Hematopoietic multipotent progenitor cell treated with erythropoietin and hydrocortisone succinate and interleukin-3 and kit ligand, for 15 days (in vitro differentiated cells): ENCODE results near the gene RBM6.
A peak's percentile ranks its signal among the peaks of the same experiment; 100 is the strongest.
"Not testable (repeated sequence)": the region's sequence is repeated elsewhere in the genome, so short reads cannot be mapped to it uniquely, and the experiment has no call there.

Experiments used
- DNase-seq: peaks from one replicate; pipeline ENCODE4 v3.0.0-alpha.2; 2015; ENCODE audit warnings: low spot score

RBM6 gene

DNA sequence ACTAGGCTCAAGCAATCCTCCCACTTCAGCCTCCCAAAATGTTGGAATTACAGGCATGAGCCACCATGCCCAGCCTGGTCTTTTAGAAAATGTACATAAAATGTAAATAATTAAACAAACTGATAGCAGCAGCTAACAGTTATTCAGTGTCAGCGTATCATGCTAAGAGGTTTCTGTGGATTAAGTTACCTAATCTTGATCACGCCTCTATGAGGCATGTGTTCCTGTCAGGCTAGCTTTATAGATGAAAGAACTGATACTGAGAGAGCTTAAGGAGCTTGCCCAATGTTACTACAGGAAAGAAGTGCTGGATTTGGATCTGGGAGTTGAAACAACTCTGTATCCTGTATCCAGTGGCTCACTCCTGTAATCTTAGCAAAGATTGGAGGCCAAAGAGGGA, 25.0 kb upstream of the RBM6 start:
- DNase-seq: no peak

DNA sequence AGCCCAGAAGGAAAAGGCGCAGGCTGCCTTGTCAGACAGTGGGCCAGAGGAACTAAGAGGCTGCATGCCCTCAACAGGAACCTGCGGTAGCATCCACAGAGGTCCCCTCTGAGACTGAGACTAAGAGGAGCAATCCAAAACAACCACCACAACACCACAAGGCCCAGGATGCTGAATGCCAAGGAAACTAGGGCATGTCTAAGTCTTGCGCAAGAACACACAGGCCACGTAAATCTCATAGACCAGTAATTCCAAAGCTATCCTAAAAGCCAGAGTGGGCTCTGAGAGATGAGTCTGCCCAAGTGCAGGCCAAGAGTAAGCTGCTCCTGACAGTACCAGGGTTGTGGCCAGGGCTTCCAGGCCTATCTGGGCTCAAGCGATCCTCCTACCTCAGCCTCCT, 23.3 kb upstream of the RBM6 start:
- DNase-seq: no peak

DNA sequence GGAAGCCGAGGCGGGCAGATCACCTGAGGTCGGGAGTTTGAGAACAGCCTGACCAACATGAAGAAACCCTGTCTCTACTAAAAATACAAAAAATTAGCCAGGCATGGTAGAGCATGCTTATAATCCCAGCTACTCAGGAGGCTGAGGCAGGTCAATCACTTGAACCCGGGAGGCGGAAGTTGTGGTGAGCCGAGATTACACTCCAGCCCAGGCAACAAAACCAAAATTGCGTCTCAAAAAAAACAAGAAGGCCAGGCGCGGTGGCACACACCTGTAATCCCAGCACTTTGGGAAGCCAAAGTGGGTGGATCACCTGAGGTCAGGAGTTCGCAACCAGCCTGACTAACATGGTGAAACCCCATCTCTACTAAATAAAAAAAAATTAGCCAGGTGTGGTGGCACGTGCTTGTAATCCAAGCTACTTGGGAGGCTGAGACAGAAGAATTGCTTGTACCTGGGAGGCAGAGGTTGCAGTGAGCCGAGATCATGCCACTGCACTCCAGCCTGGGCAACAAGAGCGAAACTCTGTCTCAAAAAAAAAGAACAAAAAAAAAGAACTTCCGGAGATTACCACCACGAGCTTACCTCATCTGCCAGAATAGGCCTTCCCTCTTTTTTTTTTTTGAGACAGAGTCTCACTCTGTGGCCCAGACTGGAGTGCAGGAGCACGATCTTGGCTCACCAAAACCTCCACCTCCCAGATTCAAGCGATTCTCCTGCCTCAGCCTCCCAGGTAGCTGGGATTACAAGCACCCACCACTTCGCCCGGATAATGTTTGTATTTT, 22.0 kb upstream of the RBM6 start:
- not testable (repeated sequence) for DNase-seq

DNA sequence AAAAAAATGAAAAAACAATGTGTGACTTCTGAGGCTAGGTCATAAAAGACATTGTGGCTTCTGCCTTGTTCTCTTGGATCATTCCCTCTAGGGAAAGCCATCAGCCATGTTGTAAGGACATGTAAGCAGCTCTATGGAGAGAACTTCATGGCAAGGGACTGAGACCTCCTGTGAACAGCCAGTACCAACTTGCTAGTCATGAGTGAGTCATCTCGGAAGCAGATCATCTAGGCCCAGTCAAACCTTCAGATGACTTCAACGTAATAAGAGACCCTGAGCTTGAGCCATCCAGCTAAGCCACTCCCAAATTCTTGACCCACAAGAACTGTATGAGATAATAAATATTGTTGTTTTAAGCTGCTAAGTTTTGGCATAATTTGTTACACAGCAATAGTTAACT, 15.3 kb upstream of the RBM6 start:
- no peak for DNase-seq

DNA sequence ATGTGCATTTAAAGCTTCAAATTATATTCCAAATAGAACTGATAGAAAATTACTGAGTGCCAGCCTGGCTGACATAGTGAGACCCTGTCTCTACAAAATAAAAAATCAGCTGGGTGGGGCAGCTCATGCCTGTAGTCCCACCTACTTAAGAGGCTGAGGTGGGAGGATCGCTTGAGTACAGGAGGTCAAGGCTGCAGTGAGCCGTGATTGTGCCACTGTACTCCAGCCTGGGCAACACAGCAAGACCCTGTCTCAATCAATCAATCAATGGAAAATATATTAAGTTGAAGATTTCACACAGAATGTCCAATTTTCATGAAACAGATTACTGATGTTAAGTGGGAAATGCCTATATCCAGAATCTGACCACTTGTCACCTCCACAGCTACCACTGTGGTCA, 14.5 kb upstream of the RBM6 start:
- no peak for DNase-seq

DNA sequence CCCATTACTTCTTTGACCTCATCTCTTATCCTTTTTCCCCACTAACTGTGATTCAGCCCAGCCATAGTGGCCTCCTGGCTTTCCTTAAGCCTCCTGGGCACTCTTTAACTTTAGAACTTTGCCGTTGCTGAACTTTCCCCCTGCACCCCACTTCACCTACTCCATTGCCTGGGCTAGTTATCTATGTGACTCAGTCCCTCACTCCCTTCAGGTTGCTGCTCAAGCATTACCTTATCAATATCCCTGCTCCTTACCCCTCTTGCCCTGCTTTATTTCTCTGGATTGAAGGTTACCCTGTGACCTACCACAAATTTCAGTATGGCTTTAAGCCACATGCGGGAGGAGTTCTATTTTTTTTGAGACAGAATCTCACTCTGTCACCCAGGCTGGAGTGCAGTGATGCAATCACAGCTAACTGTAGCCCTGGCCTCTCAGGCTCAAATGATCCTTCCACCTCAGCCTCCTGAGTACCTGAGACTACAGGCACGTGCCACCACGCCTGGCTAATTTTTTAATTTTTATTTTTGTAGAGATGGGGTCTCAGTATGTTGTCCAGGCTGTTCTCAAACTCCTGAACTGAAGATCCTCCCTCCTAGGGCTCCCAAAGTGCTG, 13.7 kb upstream of the RBM6 start:
- DNase-seq: no peak

DNA sequence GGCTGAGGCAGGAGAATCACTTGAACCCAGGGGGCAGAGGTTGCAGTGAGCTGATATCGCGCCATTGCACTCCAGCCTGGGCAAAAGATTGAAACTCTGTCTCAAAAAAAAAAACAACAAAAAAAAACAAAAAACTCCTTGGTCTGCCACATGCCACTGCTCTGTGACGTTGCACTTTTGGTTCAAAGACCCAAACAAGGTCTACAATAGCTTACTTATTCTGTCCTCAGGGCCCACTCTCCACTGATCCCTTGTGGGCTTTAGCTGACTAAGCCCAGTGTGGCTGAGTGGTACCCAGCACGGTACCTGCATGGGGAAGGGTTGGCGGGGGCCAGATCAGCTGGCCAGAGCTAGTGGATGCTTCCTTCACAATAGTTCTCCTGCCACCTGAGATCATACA, 12.2 kb upstream of the RBM6 start:
- DNase-seq: no peak

DNA sequence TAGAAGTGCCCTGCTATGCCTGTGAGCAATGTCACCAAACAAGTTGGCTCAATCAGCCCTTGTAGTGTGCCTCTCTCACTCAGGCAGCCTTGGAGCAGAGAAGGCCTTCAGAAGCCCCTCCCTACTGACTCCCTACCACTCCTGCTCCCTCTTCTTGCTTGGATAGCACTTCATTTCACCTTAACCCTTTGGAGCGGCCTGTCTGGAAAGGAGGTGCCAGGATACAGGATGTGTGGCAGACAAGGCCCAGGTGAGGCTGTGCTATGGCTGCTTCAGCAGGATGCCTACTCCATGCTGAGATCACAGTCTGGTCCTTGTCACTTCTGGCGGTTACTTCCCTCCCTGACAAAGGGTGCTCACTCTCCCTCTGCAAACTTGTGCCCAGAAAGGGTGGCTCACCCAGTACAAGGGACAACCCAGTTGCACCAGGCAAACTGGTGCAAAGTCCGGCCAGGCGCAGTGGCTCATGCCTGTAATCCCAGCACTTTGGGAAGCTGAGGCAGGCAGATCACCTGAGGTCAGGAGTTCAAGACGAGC, 11.4 kb upstream of the RBM6 start:
- DNase-seq: no peak

DNA sequence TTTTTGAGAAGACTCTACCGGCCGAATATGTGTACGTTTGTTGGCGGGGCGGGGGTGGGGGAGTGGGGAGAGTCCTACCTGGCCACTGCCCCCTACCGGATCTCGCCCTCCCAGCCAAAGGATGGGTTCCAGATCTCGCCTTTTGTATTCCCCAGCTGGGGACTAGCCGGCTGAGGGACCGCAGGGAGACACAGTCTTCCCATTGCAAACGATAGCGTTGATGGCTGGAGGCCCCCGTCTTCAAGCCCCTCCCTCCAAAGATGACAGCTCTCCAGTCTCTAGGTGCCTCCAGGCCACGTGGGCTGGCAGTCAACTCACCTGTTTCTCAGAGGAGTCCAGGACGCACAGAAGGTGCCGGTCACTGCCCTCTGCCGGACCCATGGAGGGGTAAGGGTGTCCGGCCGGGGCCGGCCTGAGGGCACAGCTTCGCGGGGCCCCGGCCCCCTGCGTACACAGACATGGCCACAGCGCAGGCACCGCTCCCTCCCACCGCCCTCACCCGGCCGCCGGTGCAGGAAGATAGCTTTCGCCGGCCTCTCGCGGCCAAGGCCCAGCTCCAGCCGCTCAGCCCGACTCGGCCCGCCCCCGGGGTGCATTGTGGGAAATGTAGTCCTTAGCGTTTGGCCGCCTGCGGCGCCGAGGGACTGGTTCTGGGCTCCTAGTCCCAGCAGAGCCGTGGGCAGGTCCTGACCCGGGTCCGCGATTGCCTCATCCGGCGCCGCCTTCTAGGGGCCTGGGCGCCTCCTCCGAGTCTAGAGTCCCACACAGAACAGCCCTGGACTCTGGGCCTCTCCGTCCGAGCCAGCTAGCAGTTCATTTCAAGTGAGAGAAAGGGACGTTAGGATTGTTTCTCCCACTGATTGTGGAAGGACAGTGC, 10.4 kb upstream of the RBM6 start, which contains the start of gene MON1A:
MON1A (minus strand) TSS at position 521 of the 877 bp plus-strand sequence. CDS start 16,465 bp downstream, outside the sequence.
- peak; percentile 90 for DNase-seq

DNA sequence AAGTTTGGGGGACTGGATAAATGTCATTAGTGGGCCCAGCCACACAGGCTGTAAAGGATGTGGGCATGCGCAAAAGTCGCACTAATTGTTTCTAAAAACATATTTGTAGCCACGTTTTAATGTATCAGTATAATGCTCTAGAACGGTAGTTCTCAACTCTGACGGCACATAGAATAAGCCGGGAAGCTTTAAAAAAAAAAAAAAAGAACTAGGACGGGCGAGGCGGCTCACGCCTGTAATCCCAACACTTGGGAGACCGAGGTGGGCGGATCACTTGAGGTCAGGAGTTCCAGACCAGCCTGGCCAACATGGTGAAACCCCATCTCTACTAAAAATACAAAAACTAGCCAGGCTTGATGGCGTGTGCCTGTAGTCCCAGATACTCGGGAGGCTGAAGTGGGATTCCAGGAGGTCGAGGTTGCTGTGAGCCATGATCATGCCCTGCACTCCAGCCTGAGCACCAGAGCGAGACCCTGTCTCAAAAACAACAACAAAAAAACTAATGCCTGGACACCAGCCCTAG, 9.7 kb upstream of the RBM6 start:
- no peak for DNase-seq

DNA sequence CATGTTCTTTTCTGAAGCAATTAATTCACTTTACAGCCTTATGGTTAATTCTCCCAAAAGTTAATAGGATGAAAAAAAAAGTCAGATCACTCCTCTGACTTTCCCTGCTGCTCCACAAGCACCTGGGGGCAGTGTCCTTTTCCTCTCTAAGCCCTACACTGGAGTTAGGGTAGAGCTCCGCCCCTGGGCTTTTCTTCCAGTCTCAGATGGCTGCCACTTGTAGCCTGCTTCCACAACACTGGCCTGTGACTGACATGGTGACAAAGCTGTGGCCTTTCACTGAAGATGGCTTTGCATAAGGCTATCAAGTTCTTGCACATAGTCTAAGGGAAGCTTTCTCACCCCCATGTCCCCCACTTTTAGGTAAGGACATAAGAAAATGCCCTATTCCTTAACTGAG, 9.0 kb upstream of the RBM6 start:
- no peak for DNase-seq

DNA sequence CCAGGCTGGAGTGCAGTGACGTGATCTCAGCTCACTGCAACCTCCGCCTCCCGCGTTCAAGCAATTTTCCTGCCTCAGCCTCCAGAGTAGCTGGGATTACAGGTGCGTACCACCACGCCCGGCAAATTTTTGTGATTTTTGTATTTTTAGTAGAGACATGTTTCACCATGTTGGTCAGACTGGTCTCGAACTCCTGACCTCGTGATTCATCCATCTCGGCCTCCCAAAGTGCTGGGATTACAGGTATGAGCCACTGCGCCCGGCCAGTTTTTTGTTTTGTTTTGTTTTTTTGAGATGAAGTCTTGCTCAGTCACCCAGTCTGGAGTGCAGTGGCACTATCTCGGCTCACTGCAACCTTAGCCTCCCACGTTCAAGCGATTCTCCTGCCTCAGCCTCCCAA, 7.7 kb upstream of the RBM6 start:
- not testable (repeated sequence) for DNase-seq

DNA sequence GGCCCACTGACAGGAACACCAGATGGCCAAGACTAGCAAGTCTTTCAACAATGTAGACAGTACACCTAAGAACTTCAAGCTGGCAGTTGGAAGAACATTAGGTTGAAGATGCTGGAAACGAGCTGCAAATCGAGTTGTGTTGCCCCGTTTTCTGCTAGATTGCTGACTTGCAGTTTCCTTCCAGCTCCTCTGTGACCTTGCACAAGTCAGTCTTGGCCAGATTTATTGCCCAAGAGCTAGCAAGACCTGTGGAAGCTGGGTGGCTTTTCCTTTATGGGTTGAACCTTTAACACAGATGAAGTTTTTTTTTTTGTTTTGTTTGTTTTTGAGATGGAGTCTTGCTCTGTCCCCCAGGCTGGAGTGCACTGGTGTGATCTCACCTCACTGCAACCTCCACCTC, 2.9 kb upstream of the RBM6 start:
- no peak for DNase-seq

DNA sequence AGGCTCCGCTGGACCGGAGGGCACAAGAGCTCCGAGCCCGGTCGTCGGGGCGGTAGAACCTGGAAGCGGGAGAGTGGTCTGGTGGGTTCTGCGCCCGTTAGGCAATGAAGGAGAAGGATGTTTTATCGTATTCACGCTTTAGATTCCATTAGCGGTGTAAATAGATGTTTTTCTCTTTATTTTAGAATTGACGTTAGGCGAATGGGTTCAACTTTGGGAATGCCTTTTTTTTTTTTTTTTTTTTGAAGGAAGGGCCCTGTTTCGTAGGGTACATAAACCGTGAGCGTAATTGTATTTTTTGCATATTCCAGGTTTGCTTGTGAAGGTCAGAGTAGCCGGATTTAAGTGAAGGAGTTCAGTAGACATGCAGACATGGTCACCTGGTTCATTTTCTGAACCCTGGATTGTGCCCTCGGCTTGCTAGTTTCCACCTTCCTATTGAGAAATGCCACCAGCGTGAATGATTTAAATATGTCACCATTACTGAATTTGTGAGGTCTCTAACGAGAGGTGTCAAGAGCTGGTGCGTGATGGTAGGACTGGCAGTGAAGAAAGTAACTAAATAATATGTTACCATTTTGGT, 808 bp downstream of the RBM6 start:
- DNase-seq: no peak

DNA sequence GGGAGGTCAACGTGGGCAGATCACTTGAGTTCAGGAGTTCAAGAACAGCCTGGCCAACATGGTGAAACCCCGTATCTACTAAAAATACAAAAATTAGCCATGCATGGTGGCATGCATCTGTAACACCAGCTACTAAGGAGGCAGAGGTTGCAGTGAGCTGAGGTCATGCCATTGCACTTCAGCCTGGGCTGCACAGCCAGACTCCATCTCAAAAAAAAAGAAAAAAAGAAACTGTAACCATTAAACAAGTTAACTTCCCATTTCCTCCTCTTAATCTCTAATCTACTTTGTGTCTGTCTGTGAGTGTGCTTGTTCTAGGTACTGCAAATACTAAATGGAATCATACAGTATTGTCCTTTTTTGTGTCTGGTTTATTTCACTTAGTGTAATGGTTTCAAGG, 2.7 kb downstream of the RBM6 start:
- DNase-seq: no peak

DNA sequence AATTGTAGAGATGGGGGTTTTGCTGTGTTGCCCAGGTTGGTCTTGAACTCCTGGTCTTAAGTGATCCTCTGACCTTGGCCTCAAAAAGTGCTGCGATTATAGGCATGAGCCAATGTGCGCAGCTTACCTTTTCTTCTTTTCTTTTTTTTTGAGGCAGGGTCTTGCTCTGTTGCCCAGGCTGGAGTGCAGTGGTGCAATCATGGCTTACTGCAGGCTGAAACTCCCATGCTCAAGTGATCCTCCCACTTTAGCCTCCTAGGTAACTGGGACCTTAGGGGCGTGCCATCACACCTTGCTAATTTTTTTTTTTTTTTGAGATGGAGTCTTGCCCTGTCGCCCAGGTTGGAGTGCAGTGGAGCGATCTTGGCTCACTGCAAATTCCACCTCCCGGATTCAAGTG, 13.0 kb downstream of the RBM6 start:
- no peak for DNase-seq

DNA sequence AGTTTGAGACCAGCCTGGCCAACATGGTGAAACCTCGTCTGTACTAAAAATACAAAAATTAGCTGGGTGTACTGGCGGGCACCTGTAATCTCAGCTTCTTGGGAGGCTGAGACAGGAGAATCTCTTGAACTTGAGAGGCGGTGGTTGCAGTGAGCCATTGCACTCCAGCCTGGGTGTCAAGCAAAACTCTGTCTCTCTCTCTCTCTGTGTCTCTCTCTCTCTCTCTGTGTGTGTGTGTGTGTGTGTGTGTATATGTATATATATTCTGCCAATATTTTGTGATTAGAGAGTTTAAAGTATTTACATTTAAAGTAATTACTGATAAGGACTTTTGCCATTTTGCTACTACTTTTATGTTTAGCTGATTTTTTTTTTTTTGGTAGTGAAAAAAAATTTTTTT, 15.7 kb downstream of the RBM6 start:
- no peak for DNase-seq

DNA sequence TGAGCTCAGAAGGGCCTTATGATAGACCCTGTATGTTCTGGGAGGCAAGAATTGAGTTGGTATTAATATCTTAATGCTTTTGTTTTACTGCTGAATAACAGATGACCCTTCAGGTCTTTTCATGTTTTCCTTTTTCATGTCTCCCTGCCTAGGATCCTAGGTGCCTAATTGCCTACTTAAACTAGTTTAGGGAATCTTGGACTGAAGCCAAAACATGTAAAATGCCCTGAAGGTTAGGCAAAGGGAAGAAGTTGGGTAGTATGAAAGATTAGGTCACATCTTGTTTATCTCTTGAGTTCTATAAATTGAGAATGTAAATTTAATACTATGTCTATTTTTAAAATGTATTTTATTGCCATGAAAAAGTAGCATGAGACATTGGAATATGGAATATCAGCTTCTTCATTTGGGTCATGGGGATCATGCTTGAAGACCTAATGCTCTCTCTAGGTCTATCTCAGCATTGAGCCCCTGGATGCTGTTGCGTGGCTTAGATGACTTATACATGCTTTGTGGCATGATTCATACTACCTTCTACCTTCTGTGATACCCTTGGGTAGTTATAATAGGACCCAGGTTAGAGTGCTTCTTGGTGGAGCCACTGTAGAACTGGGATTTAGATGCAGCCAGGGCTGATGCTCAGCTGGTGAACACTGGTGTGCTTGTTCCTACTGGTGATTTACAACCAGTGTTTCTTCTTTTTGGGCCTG, 26.4 kb downstream of the RBM6 start:
- no peak for DNase-seq

DNA sequence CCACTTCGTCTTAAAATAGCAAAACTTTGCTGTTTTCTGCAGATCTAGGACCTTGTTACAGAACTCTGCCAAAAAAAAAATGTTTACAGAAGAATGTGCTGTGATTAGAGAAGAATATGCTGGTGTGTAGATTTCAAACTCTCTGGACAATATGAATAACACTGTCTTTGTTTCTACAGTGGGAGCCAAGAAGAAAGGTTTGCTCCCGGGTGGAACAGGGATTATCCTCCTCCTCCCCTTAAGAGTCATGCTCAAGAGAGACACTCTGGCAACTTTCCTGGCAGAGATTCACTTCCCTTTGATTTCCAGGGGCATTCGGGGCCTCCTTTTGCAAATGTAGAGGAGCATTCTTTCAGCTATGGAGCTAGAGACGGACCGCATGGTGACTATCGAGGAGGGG, 27.3 kb downstream of the RBM6 start:
- no peak for DNase-seq

DNA sequence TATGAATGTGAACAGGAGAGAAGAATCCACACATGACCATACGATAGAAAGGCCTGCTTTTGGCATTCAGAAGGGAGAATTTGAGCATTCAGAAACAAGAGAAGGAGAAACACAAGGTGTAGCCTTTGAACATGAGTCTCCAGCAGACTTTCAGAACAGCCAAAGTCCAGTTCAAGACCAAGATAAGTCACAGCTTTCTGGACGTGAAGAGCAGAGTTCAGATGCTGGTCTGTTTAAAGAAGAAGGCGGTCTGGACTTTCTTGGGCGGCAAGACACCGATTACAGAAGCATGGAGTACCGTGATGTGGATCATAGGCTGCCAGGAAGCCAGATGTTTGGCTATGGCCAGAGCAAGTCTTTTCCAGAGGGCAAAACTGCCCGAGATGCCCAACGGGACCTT, 28.4 kb downstream of the RBM6 start:
- no peak for DNase-seq

DNA sequence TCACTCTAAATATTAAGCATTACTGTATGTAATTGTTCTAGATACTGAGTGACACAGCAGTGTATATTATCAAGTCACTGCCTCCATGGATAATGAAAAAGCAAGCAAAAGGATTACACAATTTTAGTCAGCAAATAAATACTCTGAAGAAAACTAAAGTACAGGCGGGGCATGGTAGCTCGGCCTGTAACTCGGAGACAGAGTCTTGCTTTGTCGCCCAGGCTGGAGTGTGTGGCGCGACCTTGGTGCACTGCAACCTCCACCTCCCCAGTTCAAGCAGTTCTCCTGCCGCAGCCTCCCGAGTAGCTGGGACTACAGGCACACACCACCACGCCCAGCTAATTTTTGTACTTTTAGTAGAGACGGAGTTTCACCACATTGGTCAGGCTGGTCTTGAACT, 32.7 kb downstream of the RBM6 start:
- no peak for DNase-seq
